Gastrocnemius medialis (tissue), 4 donors: Measurements from ENCODE around the gene ETFDH. TPM values are rescaled to one million over a fixed set of nuclear protein-coding genes. Genes with fewer than 3 reads are reported as not detected.

Experiments used
- ATAC-seq, 2 donors: fragments of 150-250 bp; one replicate each; pipeline ENCODE4 v1.9.1; 2016
- DNase-seq, 2 donors: peaks; one replicate each; pipeline ENCODE4 v3.0.0-alpha.2; 2019
- H3K27ac ChIP-seq, 4 donors: fragments of 200-600 bp; sonication (generic); 1 replicate in 1 of 4; 2 replicates in 3 of 4; pipeline ENCODE4 v1.5.1; 2016 to 2018; ENCODE audit warnings: mild to moderate bottlenecking in 2 of 4, moderate library complexity in 1 of 4
- H3K27me3 ChIP-seq, 3 donors: fragments of 200-600 bp; sonication (generic) in 2 of 3; 1 replicate in 1 of 3; 2 replicates in 2 of 3; pipeline versions ENCODE4 v1.5.1 to v1.6.0; 2016 to 2019; ENCODE audit warnings: mild to moderate bottlenecking in 1 of 3, moderate library complexity in 1 of 3
- H3K36me3 ChIP-seq, 2 donors: fragments of 200-600 bp; sonication (generic) in 1 of 2; one replicate each; pipeline ENCODE4 v1.5.1; 2017 to 2018
- H3K4me1 ChIP-seq, 2 donors: fragments of 200-600 bp; sonication (generic) in 1 of 2; one replicate each; pipeline ENCODE4 v1.5.1; 2016 to 2017; ENCODE audit warnings: mild to moderate bottlenecking in 2 of 2
- H3K4me3 ChIP-seq, 4 donors: fragments of 200-600 bp; sonication (generic) in 3 of 4; 1 replicate in 1 of 4; 2 replicates in 3 of 4; pipeline ENCODE4 v1.5.1; 2016 to 2019; ENCODE audit warnings: mild to moderate bottlenecking in 2 of 4
- H3K9me3 ChIP-seq, 3 donors: fragments of 200-600 bp; sonication (generic) in 2 of 3; 1 replicate in 1 of 3; 2 replicates in 2 of 3; pipeline ENCODE4 v1.5.1; 2016 to 2019
- POLR2A ChIP-seq, 2 donors: fragments of 450-650 bp; IDR thresholded peaks; one replicate each; pipeline ENCODE4 v1.6.1; 2017; ENCODE audit warnings: antibody characterized with exemption in 2 of 2, mild to moderate bottlenecking in 2 of 2, moderate library complexity in 2 of 2
- in situ Hi-C, 4 donors: fragments of 200-750 bp; cut with MboI; loops; one replicate each; pipeline versions ENCODE4 v1.15.0 to v1.8.0; 2017; ENCODE audit warnings: low sequenced_read_pairs in 4 of 4
- intact Hi-C: fragments of 100-400 bp; cut with DNase I; formaldehyde crosslinking; loops from one replicate; pipeline ENCODE4 v1.15.1; 2023; ENCODE audit warnings: low total_unique reads
- total RNA-seq, 4 donors: library from RNA; depleted of rRNA; stranded (reverse); fragments of >200 nt; gene quantifications; one replicate each; pipeline versions ENCODE4 v1.1.0 to v1.2.3, GENCODE V29; 2016
- TF ChIP-seq, protein P1 (sequence below), 5 experiments: fragments of 450-650 bp in 3 of 5; fragments of 200-600 bp in 2 of 5; sonication (generic) in 2 of 5; IDR thresholded peaks in 4 of 5; conservative IDR thresholded peaks in 1 of 5; 1 replicate in 4 of 5; 2 replicates in 1 of 5; pipeline ENCODE4 v1.5.1; 2016 to 2019; ENCODE audit warnings: antibody characterized with exemption in 5 of 5, mild to moderate bottlenecking in 3 of 5, moderate library complexity in 3 of 5

Gene ETFDH
- total RNA-seq, 4 donors from 2014 or later: 53.1 to 83.1 (median 62.0) TPM

DNA sequence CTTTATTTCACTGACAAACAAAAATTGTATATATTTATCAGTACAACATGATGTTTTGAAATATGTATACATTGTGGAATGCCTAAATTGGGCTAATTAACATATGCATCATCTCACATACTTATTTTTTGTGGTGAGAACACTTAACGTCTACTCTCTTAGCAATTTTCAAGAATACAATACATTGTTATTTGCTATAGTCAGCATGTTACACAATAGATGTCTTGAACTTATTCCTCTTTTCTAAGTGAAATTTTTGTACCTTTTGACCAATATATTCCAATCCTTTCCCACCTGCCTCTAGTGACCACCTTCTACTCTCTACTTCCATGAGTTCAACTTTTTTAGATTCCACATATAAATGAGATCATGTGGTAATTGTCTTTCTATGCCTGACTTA lies 35.5 kb upstream of the ETFDH start:
- no peaks in the 10 kb centered on the region for H3K27me3 ChIP-seq
- in situ Hi-C loops (loop anchor here in 2 of 4 donors (25.0 kb wide), 1 partner anchor 649 kb away; no protein-coding TSS in a partner anchor), intact Hi-C loops (no loop called here)
- no peak overlapping the region for H3K27ac ChIP-seq
- no peak for DNase-seq
- H3K9me3 ChIP-seq: no peaks in the 10 kb centered on the region
- no peaks in the 10 kb centered on the region for H3K4me1 ChIP-seq
- no peak for TF ChIP-seq POLR2A (IDR thresholded peaks at IDR 0.05)
- TF ChIP-seq, protein P1, sequence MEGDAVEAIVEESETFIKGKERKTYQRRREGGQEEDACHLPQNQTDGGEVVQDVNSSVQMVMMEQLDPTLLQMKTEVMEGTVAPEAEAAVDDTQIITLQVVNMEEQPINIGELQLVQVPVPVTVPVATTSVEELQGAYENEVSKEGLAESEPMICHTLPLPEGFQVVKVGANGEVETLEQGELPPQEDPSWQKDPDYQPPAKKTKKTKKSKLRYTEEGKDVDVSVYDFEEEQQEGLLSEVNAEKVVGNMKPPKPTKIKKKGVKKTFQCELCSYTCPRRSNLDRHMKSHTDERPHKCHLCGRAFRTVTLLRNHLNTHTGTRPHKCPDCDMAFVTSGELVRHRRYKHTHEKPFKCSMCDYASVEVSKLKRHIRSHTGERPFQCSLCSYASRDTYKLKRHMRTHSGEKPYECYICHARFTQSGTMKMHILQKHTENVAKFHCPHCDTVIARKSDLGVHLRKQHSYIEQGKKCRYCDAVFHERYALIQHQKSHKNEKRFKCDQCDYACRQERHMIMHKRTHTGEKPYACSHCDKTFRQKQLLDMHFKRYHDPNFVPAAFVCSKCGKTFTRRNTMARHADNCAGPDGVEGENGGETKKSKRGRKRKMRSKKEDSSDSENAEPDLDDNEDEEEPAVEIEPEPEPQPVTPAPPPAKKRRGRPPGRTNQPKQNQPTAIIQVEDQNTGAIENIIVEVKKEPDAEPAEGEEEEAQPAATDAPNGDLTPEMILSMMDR (IDR thresholded peaks at IDR 0.05 in 4 of 5, conservative IDR thresholded peaks at IDR 0.05 in 1 of 5): no peak
- no peak overlapping the region for H3K4me3 ChIP-seq
- no peak for ATAC-seq
- H3K36me3 ChIP-seq: no peaks in the 10 kb centered on the region

- Histone ChIP-seq H3K4me3 (no peak overlapping the region), H3K36me3 (no peaks in the 10 kb centered on the region), H3K9me3 (no peaks in the 10 kb centered on the region), H3K4me1 (no peaks in the 10 kb centered on the region), H3K27me3 (no peaks in the 10 kb centered on the region), H3K27ac (no peak overlapping the region)
- ATAC-seq: no peak
- no peak for TF ChIP-seq POLR2A (IDR thresholded peaks at IDR 0.05)
- TF ChIP-seq, protein P1 (IDR thresholded peaks at IDR 0.05 in 4 of 5, conservative IDR thresholded peaks at IDR 0.05 in 1 of 5): no peak
- in situ Hi-C loops (loop anchor here in 2 of 4 donors (25.0 kb wide), 1 partner anchor 657 kb away; no protein-coding TSS in a partner anchor), intact Hi-C loops (no loop called here)
- DNase-seq: no peak
Observed at GRCh38 chr4:158644356-158644755, 27.7 kb upstream of the ETFDH start.

- Histone ChIP-seq H3K27me3 (no peaks in the 10 kb centered on the region), H3K27ac (no peak overlapping the region), H3K4me1 (no peaks in the 10 kb centered on the region), H3K9me3 (no peaks in the 10 kb centered on the region), H3K36me3 (no peaks in the 10 kb centered on the region), H3K4me3 (no peak overlapping the region)
- TF ChIP-seq POLR2A (IDR thresholded peaks at IDR 0.05): no peak
- TF ChIP-seq, protein P1 (IDR thresholded peaks at IDR 0.05 in 4 of 5, conservative IDR thresholded peaks at IDR 0.05 in 1 of 5): no peak
- no peak for DNase-seq
- intact Hi-C loops (no loop called here), in situ Hi-C loops (loop anchor here in 2 of 4 donors (25.0 kb wide), 1 partner anchor 657 kb away; no protein-coding TSS in a partner anchor)
- ATAC-seq: no peak
Observed at GRCh38 chr4:158644760-158645159, 27.3 kb upstream of the ETFDH start.

- DNase-seq (no peak), ATAC-seq (no peak)
- TF ChIP-seq, protein P1 (IDR thresholded peaks at IDR 0.05 in 4 of 5, conservative IDR thresholded peaks at IDR 0.05 in 1 of 5): no peak
- in situ Hi-C loops (loop anchor here in 2 of 4 donors (25.0 kb wide), 1 partner anchor 662 kb away; no protein-coding TSS in a partner anchor), intact Hi-C loops (no loop called here)
- Histone ChIP-seq H3K27ac (no peak overlapping the region), H3K9me3 (no peaks in the 10 kb centered on the region), H3K4me1 (no peaks in the 10 kb centered on the region), H3K36me3 (no peaks in the 10 kb centered on the region), H3K4me3 (no peak overlapping the region), H3K27me3 (no peaks in the 10 kb centered on the region)
Observed at GRCh38 chr4:158649111-158649680, 22.9 kb upstream of the ETFDH start.

DNA sequence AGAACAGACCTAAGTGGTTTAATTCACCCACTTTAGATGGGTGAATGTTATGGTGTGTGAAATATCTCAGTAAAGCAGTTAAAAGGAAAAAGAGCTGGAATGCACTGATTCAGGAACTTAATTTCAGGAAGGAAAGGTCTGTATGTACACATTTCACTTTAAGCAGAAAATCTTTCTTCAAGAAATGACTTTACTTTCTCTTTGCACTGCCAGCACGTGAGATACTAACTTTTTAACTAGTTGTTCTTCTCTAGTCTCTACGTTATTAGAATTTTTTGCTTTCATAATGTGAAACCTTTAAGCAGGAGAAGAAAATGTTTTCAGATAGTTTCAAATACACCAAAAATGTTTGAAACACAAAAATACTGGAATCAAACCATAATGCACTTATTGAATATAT lies 19.2 kb upstream of the ETFDH start:
- Histone ChIP-seq H3K9me3 (no peaks in the 10 kb centered on the region), H3K27ac (no peak overlapping the region), H3K4me1 (no peaks in the 10 kb centered on the region), H3K27me3 (no peaks in the 10 kb centered on the region), H3K36me3 (no peaks in the 10 kb centered on the region), H3K4me3 (no peak overlapping the region)
- TF ChIP-seq POLR2A (IDR thresholded peaks at IDR 0.05): no peak
- TF ChIP-seq, protein P1 (IDR thresholded peaks at IDR 0.05 in 4 of 5, conservative IDR thresholded peaks at IDR 0.05 in 1 of 5): no peak
- in situ Hi-C loops (no loop called here), intact Hi-C loops (no loop called here)
- DNase-seq: no peak
- no peak for ATAC-seq
